HG03280 (cell line): Measurements from ENCODE around the gene DUSP2.

Source experiments
- ATAC-seq: cut with Tn5 transposase; IDR thresholded peaks from one replicate; pipeline ENCODE4 v1.9.1; 2021; ENCODE audit warnings: mild to moderate bottlenecking, moderate library complexity; ENCODE audit not compliant: unreplicated experiment

Gene DUSP2

GRCh38 chr2:96116424-96116878 is 28.8 kb downstream of the DUSP2 start, which contains the start of gene ADRA2B:
Gene ADRA2B (minus strand): TSS chr2:96116571. CDS start chr2:96116149, 422 bp downstream.
- ATAC-seq, result peak; percentile 31

DNA sequence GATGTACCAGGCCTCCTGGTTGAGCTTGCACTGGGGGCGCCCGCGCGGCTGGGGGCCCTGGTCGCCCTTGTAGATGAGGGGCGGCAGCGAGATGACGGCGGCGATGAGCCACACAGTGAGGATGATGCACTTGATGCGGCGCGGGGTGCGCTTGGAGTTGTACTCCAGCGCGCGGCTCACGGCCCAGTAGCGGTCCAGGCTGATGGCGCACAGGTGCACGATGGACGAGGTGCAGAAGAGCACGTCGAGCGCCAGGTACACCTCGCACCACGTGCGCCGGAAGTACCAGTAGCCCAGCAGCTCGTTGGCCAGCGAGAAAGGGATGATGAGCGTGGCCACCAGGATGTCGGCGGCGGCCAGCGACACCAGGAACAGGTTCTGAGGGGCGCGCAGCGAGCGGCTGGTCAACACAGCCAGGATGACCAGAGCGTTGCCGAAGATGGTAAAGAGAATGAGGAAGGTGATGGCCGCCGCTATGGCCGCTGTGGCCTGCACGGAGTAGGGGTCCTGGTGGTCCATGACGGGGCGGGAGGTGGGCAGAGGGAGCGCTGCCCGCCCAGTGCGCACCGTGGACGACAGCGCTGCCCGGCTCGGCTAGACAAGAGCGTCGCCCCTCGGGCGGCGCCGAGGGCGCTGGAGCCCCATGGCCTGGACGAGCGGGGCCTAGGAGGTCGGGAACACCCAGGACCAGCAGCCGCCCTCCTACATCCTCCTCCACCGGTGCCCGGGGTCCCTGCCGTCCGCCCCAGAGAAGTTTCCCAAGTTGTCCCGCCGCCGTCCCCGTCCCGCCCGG is 29.4 kb downstream of the DUSP2 start:
- no peak for ATAC-seq

DNA sequence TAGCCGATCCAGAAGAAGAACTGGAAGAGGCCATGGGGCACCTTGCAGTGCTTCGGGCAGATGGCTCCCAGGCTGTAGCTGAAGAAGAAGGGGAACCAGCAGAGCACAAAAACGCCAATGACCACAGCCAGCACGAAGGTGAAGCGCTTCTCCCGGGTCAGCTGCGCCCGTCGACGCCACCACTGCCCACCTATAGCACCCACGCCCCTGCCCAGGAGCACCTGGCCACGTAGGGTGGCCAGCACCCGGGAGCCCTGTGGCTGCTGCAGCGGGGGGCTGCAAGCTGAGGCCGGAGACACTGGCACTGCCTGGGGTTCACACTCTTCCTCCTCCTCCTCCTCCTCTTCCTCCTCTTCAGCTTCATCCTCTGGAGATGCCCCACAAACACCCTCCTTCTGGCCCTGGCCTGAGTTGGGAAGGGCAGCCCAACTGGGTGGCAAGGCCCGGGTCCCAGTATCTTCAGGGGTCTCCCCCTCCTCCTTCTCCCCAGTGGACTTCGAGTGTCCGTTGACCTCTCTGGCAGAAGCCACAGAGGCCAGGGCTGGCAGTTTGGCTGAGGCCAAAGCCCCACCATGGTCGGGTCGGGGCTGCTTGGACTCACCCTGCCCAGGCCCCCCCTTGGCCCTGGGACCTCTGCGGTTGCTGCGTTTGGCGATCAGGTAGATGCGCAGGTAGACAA is 30.2 kb downstream of the DUSP2 start:
- no peak for ATAC-seq

- no peak for ATAC-seq
These were observed 30.7 kb downstream of the DUSP2 start for GRCh38 chr2:96114546-96114902.

DNA sequence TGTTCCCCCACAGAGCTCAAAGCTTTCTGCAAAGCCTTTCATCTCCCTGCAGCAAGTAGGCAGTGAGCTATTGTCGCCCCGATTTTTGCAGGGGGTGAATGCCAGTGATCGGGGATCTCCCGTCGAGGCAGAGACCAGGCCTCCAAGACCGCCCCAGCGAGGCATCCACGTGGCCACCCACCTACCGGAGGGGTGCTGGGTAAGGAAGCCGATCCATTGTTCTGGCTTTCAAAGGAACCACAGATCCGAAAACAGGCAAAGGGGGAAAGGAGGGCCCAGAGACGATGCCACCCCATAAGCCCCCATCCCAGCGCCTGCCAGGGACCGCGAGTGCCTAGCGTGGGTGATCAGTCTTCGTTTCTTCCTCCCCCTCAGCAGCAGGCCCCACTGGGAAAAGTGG is 31.3 kb downstream of the DUSP2 start:
- ATAC-seq, result no peak

DNA sequence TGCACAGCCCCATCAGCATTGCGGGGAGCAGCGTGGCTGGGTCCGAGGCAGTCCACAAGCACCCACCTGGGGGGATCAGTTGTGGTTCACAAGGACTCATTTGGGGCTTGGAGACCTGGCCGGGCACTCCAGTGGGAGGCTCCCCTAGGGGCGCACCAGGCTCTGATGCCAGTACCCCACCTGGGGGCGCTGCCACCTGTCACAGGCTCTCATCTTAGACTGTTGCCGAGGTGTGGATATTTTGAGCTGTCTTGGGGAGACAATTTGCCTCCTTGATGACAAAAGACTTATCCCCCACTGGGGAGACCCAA is 31.9 kb downstream of the DUSP2 start:
- no peak for ATAC-seq

DNA sequence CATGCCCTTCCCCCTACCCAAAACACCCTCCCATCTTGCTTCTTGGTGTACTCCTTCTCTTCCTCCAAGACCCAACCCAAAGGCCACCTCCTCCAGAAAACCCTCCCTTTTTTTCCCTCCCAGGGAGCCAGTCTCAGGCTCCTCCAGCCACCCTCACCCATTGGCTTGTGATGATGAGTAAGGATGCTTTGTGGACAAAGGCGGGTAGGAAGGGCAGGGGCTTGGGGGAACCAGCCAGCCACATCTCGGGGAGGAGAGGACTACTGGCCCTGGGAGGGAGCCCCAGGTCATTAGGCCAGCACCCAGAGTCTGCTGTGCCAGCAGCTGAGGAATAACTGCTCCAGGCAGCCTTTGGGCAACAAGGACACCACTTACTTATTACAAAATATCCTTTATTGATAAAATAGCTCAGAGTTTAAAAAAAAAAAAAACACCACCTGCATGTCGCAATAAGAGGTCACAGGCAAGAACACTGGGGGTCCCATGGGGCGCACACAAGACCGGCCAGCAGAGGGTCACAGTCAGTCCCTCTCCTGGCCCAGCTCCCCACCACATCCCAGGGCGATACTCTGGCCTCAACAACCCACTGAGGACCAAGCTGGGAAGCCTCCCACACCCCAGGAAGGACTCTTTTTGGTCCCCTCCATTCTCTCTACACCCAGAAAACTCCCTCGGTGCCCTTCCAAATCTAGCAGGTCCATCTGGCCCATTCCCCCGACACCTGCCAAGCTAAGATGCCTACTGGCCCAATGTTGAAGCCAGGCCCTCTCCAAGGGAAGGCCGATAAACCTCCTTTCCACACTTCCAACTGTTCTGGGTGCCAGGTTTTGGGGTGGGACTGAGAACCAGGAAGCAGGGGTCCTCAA is 32.5 kb downstream of the DUSP2 start:
- no peak for ATAC-seq

GRCh38 chr2:96111823-96112500 is 33.3 kb downstream of the DUSP2 start:
- ATAC-seq, result no peak

- no peak for ATAC-seq
These were observed 34.0 kb downstream of the DUSP2 start for GRCh38 chr2:96111257-96111640.

DNA sequence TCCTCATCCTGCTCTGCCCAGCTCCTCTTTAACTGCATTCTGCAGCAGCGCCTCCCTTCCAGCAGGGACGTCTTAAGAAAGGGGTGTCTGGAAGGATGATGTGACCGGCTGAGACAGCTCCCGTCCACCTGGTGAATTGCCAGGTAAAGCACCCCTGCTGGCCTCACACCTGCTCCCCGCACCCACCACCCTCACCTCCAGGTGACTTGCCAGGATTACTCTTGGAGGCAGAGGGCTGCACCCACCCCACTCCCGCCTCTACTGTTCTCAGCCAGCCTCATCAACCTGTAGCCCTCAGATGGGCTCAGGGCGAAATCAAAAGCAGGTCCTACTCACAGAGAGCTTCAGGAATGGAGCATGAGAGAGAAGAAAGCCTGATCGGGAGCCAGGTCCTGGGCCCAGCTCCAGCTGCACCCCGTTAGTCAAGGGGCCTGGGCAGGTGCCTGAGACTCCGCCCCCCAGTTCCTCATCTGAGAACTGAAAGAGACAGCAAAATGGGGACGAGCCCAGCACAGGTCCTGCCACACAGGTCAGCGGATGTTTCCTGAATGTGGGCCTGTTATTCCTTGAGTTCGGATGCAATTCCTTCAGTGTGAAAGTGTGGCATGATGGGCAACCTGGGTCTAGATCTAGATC is 34.5 kb downstream of the DUSP2 start:
- ATAC-seq, result no peak

DNA sequence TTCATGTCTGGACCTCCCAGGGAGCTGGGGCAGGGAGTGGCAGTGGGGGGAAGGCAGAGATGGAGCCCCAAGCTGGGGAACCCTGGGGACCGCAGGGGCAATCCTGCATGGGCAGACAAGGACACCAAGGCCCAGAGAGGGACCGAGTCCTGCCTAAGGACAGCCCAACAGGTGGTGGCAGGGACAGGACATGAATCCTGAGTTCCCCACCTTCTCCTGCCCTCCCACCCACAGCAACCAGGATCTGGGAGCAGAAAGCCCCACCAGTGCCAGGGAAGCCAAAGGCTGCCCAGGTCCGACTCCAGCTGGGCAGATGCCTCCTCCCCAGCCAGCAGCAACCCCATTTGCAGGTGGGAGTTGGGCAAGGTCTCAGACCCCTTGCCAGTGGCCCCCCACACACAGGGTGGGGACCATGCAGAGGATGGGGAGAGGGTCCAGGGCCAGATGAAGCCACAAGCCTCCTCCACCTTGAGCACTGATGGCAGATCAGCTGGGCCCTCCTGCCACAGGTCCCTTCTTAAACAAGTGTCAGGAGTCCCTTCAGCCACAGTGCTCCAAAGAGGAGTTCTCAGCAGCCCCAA is 35.2 kb downstream of the DUSP2 start:
- no peak for ATAC-seq

DNA sequence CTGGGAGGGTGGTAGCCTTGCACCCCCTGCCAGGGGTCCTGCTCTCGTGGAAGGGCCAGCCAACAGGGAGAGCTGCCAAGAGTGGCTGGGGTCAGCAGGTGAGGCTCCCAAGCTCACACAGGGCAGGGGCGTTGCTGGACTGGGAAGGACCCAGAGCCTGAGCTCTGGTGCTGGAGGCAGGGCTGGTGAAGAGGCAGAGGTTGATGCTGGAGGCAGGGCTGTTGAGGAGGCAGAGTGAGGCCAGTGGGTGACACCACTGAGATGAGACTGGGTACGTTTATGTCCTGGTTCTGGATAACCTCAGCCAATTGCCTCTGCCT is 35.9 kb downstream of the DUSP2 start:
- ATAC-seq, result no peak

- ATAC-seq, result no peak
These were observed 36.5 kb downstream of the DUSP2 start for GRCh38 chr2:96108541-96109360.

GRCh38 chr2:96108151-96108540 is 37.1 kb downstream of the DUSP2 start:
- ATAC-seq, result no peak

DNA sequence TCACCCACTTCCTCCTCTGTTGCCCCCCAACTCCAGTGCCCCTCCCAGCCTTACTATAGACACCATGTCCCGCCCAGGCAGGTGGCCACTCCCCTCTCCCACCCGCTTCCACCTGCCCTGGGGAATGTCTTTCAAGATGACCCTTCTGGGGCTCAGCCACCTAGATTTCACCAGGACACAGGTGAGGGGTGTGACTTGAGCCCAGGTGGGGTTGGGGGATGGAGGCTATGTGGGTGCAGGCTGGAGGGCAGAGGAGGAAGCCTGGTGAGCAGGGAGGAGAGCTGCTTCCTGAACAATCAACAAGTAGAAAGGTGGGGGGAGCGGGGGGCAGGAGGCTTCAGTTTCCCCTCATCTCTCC is 37.6 kb downstream of the DUSP2 start:
- no peak for ATAC-seq

GRCh38 chr2:96106991-96107707 is 38.1 kb downstream of the DUSP2 start:
- no peak for ATAC-seq

DNA sequence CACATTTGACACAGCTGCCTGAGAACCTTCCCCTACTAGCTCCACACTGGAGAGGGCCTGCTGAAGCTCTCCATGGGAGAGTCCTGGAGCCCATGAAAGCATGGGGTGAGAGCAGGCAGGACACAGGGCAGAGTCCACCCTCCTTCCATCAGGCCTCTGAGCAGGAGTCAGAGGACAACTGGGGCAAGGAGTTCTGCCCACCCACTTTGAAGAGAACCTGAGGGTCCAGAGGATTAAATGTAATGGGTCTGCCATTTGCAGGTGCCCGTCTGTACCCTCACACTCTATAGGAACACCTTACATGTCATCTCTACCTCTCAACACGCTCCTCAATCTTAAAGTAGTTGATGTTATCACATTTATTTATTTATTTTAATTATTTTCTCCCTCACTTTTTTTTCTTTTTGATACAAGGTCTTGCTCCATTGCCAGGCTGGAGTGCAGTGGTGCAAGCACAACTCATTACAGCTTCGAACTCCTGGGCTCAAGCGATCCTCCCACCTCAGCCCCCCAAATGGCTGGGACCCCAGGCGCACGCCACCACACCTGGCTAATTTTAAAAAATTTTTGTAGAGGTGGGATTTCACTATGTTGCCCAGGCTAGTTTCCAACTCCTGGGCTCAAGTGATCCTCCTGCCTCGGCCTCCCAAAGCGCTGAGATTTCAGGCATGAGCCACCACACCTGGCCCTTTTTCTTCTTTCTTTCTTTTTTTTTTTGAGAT is 39.1 kb downstream of the DUSP2 start:
- ATAC-seq, result no peak

- no peak for ATAC-seq
These were observed 39.9 kb downstream of the DUSP2 start for GRCh38 chr2:96105152-96105915.
